Measurements from ENCODE around the gene UBQLN3.

Gene UBQLN3

DNA sequence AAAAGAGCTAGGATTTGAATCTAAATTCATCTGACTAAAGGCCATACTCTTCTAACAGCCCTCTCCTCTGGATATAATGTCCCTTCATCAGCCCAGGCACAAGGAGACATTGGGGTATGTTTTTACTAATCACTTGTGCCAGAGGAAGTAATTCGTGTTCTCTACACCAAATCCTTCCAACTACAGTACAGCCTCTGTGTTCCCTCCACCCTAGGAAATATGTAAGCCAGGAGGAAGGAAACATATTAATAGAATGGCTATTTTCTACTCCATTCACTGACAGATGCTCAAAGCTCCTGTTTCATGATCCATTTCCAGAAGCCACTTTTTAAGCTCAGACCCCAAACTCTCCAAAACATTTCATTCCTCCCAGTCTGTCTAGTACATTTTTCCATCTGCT is 18.7 kb upstream of the UBQLN3 start:
- in situ Hi-C loops (cut with MboI; ENCODE audit: low pct_unique_long_range_greater_than_20kb, low sequenced_read_pairs, unreplicated experiment), result no loop called here
- TF ChIP-seq, protein P1, sequence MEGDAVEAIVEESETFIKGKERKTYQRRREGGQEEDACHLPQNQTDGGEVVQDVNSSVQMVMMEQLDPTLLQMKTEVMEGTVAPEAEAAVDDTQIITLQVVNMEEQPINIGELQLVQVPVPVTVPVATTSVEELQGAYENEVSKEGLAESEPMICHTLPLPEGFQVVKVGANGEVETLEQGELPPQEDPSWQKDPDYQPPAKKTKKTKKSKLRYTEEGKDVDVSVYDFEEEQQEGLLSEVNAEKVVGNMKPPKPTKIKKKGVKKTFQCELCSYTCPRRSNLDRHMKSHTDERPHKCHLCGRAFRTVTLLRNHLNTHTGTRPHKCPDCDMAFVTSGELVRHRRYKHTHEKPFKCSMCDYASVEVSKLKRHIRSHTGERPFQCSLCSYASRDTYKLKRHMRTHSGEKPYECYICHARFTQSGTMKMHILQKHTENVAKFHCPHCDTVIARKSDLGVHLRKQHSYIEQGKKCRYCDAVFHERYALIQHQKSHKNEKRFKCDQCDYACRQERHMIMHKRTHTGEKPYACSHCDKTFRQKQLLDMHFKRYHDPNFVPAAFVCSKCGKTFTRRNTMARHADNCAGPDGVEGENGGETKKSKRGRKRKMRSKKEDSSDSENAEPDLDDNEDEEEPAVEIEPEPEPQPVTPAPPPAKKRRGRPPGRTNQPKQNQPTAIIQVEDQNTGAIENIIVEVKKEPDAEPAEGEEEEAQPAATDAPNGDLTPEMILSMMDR (IDR thresholded peaks at IDR 0.05; ENCODE audit: extremely low read depth, insufficient read depth, missing control alignments), result no peak
- DNase-seq (ENCODE audit: low spot score), result no peak

DNA sequence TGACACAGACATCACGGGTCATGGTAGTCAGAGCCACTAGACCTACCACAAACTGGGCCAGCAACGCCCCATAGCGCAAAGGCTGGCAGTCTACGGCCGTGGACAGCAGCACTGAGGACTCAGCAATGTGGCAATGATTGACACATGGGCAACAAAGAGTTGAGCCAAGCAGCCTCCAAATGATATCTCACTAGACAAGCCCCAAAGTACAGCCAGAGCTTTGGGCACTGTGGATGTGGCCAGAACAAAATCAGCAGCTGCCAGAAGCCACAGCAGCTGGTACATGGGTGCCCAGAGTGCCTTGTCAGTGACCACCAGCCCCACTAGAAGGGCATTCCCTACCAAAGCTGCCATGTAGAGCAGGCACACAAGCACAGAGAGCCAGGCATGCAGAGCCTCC is 18.0 kb upstream of the UBQLN3 start:
- TF ChIP-seq, protein P1 (IDR thresholded peaks at IDR 0.05; ENCODE audit: extremely low read depth, insufficient read depth, missing control alignments), result no peak
- in situ Hi-C loops (cut with MboI; ENCODE audit: low pct_unique_long_range_greater_than_20kb, low sequenced_read_pairs, unreplicated experiment), result no loop called here
- no peak for DNase-seq (ENCODE audit: low spot score)

DNA sequence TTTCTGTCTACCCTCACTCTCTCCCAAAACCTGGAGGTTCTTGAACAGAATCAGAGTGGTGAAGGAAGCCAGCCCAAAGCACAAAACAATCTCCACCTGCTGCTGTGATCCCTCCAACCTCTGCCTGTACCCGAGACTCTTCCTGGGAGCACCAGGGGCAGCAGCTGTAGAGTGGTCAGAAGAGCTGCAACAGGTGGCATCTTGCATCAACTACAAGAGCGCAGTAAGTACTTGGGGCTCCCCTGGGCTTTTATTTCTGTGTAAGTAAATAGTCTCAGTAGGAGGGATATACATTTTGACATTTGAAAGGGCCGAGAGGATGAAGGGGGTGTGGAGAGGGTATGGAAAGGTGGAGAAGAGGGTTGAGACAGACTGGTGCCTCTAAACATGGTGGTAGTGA is 15.0 kb upstream of the UBQLN3 start:
- TF ChIP-seq, protein P1 (IDR thresholded peaks at IDR 0.05; ENCODE audit: extremely low read depth, insufficient read depth, missing control alignments), result no peak
- in situ Hi-C loops (cut with MboI; ENCODE audit: low pct_unique_long_range_greater_than_20kb, low sequenced_read_pairs, unreplicated experiment), result no loop called here
- DNase-seq (ENCODE audit: low spot score), result no peak

DNA sequence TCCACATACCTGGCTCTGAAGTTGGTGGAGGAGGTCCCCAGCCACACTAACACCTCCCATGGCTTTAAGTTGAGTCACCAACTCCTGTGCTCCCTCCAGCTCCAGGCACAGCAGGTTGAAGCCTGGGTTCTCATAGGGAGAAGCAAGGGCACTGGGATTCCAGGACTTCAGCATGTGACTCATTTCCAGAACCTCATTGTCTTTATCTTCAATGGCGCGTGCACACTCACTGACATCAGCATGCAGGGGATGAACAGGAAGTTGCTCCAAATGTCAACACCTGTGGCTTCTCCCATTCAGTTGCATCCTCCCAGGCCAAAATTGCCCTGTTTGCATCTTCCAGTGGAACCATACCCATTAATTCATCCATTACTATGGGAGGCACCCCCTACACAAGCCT is 12.6 kb upstream of the UBQLN3 start:
- in situ Hi-C loops (cut with MboI; ENCODE audit: low pct_unique_long_range_greater_than_20kb, low sequenced_read_pairs, unreplicated experiment), result no loop called here
- no peak for DNase-seq (ENCODE audit: low spot score)

DNA sequence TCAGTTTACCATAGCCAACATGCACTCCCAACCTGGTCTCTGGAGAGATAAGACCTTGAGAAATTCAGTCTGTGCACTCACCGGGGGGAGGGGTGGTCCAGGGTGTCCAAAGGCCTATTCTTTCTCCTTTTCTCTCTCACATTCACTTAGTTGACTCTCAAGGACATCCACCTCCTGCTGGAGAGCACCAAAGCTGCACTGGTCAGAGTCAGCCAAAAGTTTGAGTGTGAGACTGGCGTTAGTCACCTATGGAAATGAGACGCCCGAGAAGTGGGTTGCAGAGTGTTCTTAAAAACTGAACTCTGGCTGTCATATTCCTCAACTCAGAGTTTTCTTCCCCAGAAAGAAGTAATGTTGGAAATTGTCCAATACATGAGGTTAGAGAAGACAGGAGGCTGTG is 11.8 kb upstream of the UBQLN3 start:
- TF ChIP-seq, protein P1 (IDR thresholded peaks at IDR 0.05; ENCODE audit: extremely low read depth, insufficient read depth, missing control alignments), result no peak
- in situ Hi-C loops (cut with MboI; ENCODE audit: low pct_unique_long_range_greater_than_20kb, low sequenced_read_pairs, unreplicated experiment), result no loop called here
- no peak for DNase-seq (ENCODE audit: low spot score)

More for the DNA sequence above, 12.6 kb upstream of the UBQLN3 start:
- TF ChIP-seq, protein P1 (IDR thresholded peaks at IDR 0.05; ENCODE audit: extremely low read depth, insufficient read depth, missing control alignments), result no peak

DNA sequence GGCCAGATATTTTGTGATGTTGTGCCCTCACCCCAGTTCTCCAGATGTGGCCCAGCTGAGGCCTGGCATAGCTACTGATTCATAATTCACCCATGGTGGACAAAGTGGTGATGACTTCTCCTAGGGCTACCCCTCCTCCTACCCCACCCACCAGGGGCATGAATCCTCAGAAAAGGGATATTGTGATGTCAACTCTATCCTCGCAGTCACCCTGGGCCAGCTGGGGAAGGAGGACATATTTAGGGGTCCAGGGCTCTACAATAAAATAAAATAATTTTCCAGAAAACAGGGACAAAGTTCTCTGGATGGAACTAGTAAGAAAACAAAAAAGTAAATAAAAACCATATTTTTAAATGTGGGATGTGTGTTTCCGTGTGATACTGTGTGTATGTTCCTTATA is 6.8 kb upstream of the UBQLN3 start, which contains the start of gene UBQLNL:
Gene UBQLNL (minus strand): TSS at position 101 of the 400 bp plus-strand sequence. CDS start 258 bp downstream, outside the sequence.
- in situ Hi-C loops (cut with MboI; ENCODE audit: low pct_unique_long_range_greater_than_20kb, low sequenced_read_pairs, unreplicated experiment), result no loop called here
- no peak for DNase-seq (ENCODE audit: low spot score)
- TF ChIP-seq, protein P1 (IDR thresholded peaks at IDR 0.05; ENCODE audit: extremely low read depth, insufficient read depth, missing control alignments), result no peak

DNA sequence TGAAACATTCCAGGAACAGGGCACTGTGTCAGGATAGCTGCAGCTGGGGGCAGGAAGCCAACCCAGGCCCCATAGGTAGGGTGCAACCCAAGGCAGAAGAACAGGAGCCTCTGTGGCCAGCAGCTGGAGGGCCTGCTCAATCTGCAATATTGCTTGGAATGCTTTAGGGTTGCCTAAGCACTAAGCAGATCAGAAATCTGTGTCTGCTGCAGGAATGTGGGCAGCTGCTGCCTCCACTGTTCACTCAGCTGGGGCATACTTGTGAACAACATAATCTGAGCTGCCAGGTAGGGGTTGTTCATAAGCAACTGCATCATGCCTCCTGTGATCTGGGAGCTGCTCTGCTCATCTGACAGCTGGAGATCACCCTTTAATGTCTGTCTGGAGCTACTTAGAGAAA is 5.1 kb upstream of the UBQLN3 start:
- DNase-seq (ENCODE audit: low spot score), result no peak
- in situ Hi-C loops (cut with MboI; ENCODE audit: low pct_unique_long_range_greater_than_20kb, low sequenced_read_pairs, unreplicated experiment), result no loop called here
- TF ChIP-seq, protein P1 (IDR thresholded peaks at IDR 0.05; ENCODE audit: extremely low read depth, insufficient read depth, missing control alignments), result no peak
